Kidney tubule cell (primary cell): Measurements from ENCODE around the gene ASPHD1.

ENCODE experiments used
- DNase-seq: peaks from one replicate; pipeline ENCODE4 v3.0.0-alpha.2; 2018; ENCODE audit warnings: low spot score

ASPHD1 gene

GRCh38 chr16:29943846-29944799 is 43.8 kb downstream of the ASPHD1 start:
- DNase-seq = peak; percentile 99

GRCh38 chr16:29947897-29948296 is 47.6 kb downstream of the ASPHD1 start:
- DNase-seq = no peak

- no peak for DNase-seq
These were observed 50.6 kb downstream of the ASPHD1 start for GRCh38 chr16:29950806-29951461.

GRCh38 chr16:29951625-29952365 is 51.5 kb downstream of the ASPHD1 start:
- DNase-seq = no peak
